HG03520 (cell line): Measurements from ENCODE around the gene ERBB4.

ENCODE experiments used
- ATAC-seq: cut with Tn5 transposase; IDR thresholded peaks from one replicate; pipeline ENCODE4 v1.9.1; 2021; ENCODE audit warnings: mild to moderate bottlenecking, moderate library complexity; ENCODE audit not compliant: unreplicated experiment

The ERBB4 gene

DNA sequence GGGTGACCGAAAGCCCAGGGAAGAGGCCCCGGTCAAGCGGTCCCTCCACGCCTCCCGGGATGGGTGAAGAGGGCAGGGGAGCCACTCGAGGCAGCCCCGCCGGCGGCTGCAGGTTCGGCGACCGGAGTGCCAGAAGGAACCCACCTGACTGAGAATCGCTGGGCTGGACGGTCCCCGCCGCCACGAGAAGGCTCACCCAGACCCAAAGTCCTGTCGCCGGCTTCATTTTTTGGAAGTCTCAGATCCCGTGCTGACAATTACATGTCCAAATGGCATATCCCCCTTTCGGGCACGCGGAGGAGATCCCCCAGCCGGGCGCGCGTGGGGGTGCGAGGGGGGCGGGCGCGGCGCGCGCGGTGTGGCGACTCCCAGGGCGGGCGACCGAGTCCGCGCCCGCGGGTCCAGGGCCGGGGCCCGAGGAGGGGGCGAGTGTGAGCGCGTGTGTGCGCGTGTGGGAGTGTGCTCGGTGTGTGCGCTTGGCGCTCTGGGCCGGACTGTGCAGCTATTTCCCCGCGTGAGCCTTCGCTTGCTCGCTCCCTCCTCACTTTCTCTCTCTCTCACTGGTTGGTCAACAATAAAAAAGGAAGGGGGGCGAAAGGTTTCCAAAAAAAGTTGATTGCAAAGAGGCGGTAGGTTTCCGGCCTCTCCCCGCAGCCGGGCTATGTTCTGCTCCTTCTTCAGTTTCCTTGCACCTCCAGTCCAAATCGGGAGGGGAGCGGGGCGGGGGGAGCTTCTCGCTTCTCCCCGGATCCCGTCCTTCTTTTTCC is at the start of gene ERBB4:
Gene ERBB4 (minus strand): TSS at position 498 of the 767 bp plus-strand sequence. CDS start 272 bp downstream, at position 226.
- no peak for ATAC-seq

DNA sequence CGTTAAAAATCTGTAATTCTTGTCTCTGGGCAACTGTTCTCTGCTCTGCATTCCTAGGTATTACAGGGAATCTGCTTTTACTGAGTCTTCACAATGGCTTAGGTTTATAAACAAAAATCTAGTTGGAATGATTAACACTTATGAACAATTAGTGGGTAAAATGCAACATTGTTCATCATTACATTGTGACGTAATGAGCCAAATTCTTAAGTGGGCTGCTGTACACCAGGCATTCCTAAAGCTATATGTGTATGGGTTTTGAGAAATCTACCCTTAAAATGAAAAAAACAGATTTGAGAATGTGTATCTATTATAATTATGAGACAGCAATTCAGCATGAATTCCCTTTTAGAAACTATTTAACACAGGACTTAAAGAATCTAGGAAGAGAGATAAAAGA is 41.5 kb upstream of the ERBB4 start:
- no peak for ATAC-seq

DNA sequence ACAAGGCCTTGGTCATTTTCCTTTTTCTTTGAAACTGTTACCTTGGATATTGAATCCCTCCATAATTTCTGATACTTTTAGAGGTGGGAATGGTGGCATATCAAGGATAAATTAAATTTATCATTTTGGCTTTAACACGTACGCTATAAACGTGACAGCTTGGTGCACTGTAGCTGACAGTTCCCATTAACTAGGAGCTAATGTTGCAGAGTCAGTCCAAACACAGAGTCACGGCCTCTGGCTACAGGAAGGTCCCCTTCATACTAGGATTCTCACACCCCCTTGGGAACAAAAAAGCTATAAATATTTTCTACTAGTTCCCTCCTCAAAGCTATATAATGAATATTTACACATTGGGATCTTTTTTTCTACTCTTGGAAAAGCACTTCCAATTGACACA is 17.7 kb upstream of the ERBB4 start:
- no peak for ATAC-seq

DNA sequence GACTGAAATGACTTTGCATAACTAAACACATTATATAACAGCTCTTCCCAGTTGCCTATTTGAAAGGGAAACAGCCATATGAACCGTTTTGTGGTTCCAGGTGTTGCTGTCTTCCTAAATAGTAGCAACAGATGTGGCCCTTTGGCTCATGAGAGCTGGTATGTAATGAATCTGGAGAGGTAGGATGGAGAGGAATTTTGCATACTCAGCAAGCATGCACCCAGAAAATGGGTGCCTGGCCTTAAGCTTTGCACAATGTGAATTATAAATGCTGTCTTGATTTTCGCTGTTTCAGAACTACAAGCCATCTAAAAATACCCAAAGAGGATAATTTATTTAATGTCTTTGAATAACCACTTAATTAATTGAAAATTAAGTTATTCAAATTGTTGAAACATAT is 15.6 kb upstream of the ERBB4 start:
- no peak for ATAC-seq

DNA sequence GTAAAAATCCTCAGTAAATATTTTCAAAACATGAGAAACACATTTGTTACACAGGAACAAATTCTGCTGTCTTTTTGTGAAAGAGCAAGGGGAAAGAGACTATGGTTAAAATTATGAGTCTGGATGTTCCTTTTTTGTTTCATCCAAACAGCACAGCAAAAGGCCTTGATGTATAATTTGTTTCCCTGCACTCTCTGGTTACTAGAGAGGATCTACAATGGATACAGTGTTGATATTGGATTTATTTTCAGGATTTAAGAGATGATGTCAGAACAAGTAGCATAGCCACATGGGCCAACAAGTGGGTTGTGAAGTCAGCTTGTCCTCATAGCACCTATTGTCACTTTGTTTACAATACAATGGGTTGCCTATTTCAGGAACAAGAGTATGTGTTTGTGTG is 11.3 kb upstream of the ERBB4 start:
- no peak for ATAC-seq

DNA sequence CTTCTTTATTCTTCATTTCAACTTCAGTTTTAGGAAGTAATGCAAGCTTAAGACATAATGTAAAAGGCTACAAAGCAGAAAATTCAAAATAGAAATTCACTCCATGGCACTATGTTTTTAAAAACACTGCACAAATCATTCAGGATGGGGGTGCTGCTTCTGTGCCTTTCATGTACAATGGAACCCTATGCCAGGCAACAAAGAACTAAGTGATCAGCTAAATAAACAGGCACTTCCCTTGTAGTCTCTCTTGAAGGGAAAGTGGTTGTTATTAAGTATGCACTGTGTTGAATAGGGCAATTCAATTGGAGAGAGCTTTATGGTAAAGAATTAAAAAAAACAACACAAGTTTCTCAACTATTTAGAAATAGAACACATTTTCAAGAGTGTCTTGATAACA is 10.9 kb upstream of the ERBB4 start:
- ATAC-seq: no peak

DNA sequence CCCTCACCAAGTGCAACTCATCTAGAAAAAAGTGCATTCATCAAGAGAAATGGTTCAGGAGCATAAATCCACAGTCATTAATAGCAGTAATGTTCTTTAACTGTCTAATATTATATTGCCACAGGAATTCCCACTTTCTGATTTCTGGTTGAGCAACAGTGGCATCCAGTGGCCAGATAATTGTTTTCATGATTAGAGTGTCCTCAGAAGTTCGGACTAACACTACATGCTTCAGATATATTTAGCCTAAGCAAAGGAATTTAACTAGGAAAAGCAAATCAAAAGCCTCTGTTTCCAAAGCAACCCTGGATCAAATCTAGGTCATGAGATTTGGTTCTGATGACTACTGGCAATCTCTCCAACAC is 9.8 kb upstream of the ERBB4 start:
- ATAC-seq: no peak

DNA sequence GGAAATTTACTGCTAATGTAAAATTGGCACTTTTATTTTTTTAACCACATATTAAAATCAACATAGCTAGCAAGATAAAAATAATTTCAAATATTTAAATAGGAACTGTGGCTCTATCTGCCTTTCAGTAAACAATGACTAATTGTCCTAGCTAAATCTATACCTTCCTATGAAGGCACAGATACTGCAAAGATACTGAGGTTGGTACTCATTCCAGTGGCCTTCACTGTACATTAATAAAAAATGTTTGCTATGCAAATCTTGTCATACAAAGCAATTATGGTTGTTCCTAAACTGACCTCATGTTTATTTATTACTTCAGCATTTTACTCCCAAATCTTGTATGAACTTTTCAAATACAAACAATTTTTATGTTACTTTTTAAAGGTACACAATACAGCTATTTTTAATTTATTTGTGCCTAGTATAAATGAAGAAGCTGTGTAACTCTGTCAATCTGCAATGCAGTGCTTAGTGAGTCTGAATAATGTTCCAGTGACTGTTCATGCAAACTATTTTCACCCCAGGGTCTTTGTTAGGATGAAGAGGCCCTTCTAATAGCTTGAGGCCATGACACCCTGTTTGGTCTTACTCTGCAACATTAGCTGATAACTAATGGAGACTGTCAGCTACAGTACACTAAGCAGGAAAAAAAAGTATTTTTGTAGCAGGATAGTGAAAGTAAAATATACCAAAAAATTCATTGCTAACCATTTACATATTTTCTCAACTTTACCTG is 9.3 kb upstream of the ERBB4 start:
- ATAC-seq: no peak

DNA sequence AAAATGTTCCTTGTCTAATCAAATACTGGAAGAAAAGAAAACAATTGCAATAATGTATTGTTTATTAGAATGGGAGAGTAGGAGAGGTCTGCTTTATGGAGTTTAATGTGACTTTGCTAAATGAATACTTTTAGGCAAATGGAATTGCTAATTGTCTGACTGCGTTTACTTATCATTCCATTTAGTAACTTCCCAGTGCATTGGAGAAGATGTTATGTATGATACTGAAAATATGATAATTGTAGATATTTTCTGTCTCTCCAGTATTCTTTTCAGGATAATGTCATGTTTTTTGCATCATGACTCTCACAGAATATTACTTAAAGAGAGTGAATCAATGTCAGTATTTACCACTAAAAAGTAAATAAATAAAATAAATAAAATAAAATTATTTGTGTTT is 8.1 kb upstream of the ERBB4 start:
- ATAC-seq: no peak

DNA sequence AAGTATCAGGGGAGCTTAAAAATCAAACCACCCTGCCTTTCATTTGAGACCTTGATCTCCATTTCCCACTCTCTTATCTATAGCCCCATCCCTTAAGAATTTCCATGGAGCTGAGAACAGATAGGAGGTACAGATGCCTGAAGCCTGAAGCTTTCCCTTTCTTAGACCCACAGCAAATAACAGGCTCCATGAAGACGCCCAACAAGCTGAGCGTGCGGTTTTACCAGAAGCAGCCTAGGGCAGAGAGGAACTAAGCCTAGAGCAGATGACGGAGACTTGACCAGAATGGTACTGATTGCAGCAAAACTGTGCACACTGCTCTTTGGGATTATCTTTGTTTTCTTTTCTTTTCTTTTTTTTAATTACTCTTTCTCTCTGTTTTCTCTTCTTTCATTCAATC is 1.7 kb upstream of the ERBB4 start:
- peak; percentile 53 for ATAC-seq

DNA sequence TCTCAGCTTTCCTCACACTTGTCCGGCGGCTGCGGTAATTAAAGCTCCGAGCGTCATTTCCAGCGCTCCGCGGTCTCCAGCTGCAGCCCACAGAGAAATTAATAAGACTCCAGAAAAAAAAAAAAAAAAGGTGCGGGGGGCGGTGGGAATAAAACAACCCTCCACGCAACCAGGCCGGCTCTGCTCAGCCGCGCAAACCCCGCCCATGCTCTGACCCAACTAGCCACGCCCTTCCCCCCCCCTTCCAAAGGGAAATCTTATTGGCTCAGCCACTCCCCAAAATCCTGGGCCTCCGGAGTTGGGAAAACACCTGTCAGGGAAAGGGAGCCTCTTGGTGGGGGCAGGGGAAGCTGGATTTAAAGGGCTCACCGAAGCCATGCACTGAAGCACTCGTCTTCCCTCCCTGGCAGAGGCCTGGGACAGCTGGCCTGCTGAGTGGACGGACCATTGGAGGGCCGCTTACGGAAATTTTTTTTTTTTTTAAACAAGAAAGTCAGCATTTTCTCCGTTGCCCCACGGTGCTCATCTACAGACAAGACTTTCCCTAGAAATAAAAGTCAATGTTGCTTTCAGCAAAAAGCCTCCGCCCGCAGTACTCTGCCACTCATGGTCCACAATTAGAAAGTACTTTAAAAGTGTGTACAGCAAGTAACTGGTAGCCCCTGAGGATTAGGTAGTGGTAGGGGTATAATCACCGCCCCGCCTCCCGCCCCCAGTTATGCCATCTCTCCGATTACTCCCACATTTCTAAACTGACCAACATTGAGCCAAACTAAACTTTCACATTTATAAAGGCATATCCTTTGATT is 674 bp upstream of the ERBB4 start:
- ATAC-seq: no peak

DNA sequence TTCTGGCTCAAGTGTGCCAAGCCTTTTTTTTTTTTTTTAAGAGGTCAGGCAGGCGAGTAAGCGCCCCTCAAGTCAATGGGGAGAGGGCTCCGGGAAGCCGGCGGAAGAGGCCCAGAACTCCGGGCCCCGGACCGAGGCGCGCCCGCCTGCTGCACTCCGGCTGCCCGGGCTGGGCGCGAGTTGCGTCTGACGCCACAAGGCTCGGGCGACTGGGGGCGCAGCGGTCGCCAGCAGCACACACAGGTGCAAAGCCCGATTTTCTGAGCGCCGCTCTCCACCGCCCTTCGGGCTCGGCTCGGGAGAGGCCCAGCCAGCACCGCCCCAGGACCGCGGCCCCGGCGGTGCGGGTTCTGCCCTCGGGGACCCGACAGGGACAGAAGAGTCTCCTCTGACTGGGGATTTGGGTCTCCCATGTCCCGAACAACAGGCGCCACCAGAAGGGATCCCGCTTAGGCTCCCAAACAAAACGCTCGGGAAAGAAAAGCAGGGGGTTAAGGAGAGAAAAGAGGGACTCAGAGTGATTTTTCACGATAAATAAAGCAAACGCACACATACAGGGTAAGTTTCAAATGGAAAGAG is 787 bp downstream of the ERBB4 start:
- no peak for ATAC-seq

DNA sequence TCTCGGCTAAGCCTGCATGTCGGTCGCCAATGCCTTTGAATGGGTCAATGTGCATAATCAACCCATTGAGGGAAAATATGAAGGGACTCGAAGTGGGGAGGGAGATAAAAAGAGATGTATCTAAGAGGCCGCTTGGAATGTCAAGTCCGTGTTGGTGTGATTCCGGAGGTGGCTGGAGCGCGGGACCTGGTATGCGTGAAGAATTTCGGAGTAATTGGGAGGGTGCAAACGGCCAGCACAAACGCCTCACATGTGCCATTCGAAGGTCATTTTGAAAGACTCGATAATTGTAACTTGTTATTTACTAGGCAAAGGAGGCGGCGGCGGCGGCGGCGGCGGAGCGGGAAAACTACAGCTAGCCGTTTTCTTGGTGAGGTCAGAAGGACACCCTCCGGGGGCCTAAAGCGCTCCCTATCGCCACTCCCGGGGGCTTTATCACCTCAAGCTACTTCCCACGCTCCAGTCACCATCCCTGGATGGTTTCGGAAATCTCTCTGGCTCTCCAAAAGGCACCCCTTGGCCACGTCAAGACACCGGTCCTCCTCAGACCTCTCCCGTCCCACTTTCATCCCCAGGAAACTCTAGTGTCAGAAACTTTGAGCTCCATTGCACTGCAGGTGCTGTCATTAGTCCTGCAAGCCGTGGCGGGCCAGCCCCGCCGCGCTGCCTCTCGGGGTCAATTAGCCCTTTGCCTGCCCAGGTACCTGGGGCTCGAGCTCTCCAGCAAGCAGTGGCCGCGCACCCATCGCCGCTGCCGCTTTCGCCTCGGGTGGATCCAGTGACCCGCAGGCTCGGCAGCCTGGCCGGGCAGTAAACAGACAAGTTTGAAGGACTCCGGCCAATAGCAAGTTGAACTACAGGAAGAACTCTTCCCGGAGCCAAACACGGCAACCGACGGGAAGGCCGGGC is 1.5 kb downstream of the ERBB4 start:
- ATAC-seq: no peak

DNA sequence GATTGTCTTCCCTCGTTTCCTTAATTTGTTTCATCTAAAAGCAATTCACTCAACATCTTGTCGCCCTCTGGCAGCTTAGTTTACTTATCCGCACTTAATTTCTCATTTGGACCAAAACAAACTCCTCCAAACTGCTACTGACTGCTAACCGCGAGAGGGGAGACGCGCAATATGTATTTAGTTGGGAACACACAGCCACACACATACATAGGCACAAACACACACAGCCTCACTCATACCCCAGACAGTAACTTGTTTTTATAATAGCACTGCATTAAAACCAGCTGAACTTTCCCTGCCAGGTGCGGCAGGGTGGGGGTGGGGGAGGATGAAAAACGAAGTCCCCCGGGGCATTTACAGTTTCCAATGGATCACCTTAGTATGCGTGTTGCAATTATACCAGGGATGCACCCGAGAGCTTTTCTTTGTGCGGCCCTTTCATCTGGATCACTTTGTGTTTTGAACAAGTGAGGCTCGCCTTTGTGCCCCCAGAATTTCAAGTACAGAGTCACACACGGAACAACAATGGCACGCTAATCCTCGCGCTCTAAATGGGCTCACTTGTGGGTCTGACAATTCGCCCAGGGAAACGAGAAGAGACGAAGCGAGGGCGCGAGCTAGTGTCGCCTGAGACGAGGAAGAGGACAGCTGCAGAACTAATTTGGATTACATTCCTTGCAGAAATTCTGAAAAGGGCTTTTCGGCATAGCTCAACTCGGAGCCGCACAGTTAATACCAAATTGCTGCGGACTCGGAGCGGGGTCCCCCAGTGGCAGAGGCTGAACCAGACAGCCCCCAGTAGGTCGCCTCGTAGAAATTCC is 2.4 kb downstream of the ERBB4 start:
- ATAC-seq: no peak

DNA sequence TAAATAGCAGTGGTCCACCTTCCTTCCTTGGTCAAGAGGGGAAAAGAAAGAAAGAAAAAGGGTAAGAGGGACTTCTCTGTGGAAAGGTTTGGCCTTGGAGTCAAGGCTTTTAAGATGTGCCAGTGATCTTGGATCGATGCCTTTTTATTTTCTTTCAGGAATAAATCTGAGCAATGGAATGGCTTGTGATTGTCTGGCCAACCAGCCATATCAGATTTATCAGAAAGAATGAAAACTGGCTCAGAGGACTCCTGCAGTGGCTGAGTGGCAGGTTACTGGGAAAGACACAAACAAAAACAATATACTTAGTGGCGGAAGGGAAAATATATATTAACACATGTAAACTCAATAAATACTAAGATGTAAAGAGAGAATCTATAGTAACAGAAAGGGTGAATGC is 4.3 kb downstream of the ERBB4 start:
- ATAC-seq: no peak

DNA sequence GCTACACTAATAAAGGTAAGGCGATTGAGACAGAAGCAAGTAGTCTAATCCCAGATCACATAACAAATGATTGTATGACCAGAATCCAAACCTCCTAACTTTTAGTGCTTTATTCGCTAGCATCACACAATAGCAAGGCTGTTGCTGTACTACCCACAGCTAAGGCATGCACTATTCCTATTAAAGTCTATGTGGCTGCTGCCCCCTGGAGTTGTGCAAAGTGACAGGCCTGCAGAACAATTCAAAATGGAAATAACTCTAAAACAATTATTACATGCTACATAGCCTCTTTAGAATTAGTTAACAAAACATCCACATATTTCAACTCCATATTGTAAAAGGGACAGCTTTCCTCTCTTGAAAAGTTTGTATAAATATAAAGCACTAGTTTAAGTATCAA is 6.0 kb downstream of the ERBB4 start:
- ATAC-seq: no peak

DNA sequence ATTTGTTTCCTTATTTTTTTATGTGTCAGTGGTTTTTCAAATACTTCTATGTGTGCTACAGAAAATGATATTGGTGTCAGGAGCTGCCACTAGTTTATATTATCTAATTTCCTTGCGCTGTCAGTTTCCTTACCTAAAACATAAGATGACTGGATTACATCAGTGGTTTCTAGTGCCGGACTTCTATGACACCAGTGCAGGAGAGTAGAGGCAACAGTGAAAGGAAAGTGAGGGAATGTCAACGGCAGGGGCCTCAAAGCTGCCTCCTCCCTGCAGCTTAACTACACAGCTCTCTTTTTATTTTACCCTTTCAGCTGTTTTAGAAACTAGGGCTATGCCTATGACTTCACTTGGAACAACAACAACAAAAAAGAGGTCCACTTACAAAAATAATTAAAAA is 6.5 kb downstream of the ERBB4 start:
- no peak for ATAC-seq

DNA sequence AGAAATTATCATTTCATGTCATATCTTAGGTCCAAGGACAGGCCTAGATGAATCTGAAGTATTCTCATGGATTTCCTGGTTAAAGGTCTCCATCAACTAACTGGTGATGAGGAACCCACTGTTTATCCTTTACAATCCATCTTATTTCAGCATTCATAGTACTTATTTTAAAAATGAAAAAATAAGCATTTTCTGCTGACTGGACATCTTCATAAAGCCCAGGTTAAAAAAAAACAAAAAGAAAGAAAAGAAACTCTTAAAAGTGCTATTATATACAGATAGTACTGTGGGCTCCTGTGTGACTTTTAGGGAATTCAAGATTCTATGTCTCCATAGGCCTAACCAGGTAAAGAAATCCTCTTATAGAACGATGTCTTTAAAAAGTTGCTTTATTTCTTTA is 7.1 kb downstream of the ERBB4 start:
- no peak for ATAC-seq

DNA sequence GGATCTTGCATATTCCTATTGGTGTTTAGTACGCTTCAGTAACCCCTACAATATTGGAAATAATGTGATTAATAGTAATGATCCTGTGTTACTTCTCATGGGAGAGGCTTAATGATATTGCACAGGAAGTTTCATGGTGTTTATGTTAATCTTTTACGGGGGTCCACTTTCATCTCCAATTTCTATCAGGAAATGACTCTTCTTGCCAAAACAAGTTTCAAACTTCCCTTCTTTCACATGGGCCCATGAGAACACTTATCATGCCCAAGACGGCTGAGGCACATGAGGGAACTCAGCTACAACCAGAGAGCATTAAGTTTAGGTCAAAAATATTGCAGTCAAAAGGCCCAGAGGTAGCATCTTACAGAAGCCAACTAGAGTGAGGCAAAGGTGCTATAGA is 7.6 kb downstream of the ERBB4 start:
- ATAC-seq: no peak

DNA sequence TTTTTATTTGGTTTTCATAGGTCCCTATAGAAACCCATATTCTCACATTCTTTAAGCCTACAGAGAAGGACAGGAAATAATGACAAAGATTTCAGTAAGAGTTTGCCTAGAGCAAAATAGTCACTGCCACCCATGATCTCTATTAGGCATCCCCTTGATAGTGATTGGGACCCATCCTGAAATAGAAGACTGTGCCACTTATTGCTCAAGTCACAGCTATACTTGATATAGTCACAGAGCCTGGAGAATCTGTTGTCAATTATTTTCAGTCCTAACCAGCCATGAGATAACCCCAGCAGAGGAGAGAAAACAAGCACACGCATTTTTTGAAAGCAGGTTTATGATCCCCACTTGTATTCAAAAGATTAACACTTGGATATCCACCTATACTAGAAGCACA is 8.2 kb downstream of the ERBB4 start:
- no peak for ATAC-seq
